Heart right ventricle (tissue), 16 donors: Measurements from ENCODE around the gene PYCR2. TPM values are rescaled to one million over a fixed set of nuclear protein-coding genes. Genes with fewer than 3 reads are reported as not detected.

Source experiments
- ATAC-seq, 8 donors: fragments of 200-7000 bp; cut with Tn5 transposase; one replicate each; pipeline ENCODE4 v1.9.1; 2020; ENCODE audit warnings: mild to moderate bottlenecking in 8 of 8, moderate library complexity in 8 of 8, moderate number of reproducible peaks in 1 of 8
- DNase-seq, 2 donors: peaks; one replicate each; pipeline ENCODE4 v3.0.0-alpha.2; 2020
- H3K27ac ChIP-seq, 10 donors: fragments of 200-600 bp; sonication (generic) in 2 of 10; one replicate each; pipeline versions ENCODE4 v1.5.0 to v1.8.0; 2020 to 2022; ENCODE audit warnings: mild to moderate bottlenecking in 3 of 10
- H3K27me3 ChIP-seq, 7 donors: fragments of 200-600 bp; one replicate each; pipeline ENCODE4 v1.8.0; 2021 to 2022; ENCODE audit warnings: mild to moderate bottlenecking in 2 of 7
- H3K36me3 ChIP-seq, 9 donors: fragments of 200-600 bp; sonication (generic) in 1 of 9; one replicate each; pipeline versions ENCODE4 v1.5.0 to v1.8.0; 2020 to 2022; ENCODE audit warnings: mild to moderate bottlenecking in 2 of 9
- H3K4me1 ChIP-seq, 9 donors: fragments of 200-600 bp; sonication (generic) in 1 of 9; one replicate each; pipeline versions ENCODE4 v1.5.0 to v1.8.0; 2020 to 2022; ENCODE audit warnings: mild to moderate bottlenecking in 4 of 9
- H3K4me3 ChIP-seq, 10 donors: fragments of 200-600 bp; sonication (generic) in 2 of 10; one replicate each; pipeline versions ENCODE4 v1.5.0 to v1.8.0; 2020 to 2022; ENCODE audit warnings: mild to moderate bottlenecking in 7 of 10, moderate library complexity in 2 of 10
- H3K9me3 ChIP-seq, 11 donors: fragments of 200-600 bp in 10 of 11; sonication (generic) in 2 of 11; one replicate each; pipeline versions ENCODE4 v1.5.0 to v1.8.0; 2013 to 2022; ENCODE audit warnings: mild to moderate bottlenecking in 2 of 11, control low read depth in 1 of 11, moderate library complexity in 1 of 11
- CTCF ChIP-seq, 9 donors: fragments of 200-600 bp; sonication (generic) in 2 of 9; IDR thresholded peaks; one replicate each; pipeline versions ENCODE4 v1.5.0 to v1.8.0; 2021 to 2022; ENCODE audit warnings: antibody characterized with exemption in 9 of 9, mild to moderate bottlenecking in 5 of 9, moderate library complexity in 1 of 9
- WGBS, 2 donors: extraction: QIAGEN DNeasy Blood & Tissue Kit; methylation state at CpG; one replicate each; pipeline ENCODE4 v1.1.7; 2013; ENCODE audit warnings: inconsistent platforms in 1 of 2; 5-methylcytosine and 5-hydroxymethylcytosine counted together
- intact Hi-C, 10 donors: fragments of 100-400 bp; cut with DNase I; formaldehyde crosslinking; loops; one replicate each; pipeline versions ENCODE4 v1.11.1 to v1.14.2; 2022
- polyA plus RNA-seq, 2 donors: library from polyadenylated mRNA; stranded (reverse); fragments of 200-250 nt; gene quantifications; one replicate each; pipeline ENCODE4 v1.2.3, GENCODE V29; 2013
- total RNA-seq, 10 donors: library from RNA; stranded (reverse); fragmentation: NEBNext Ultra II Directional in 3 of 10; extraction: Animal tissue kit (Norgen Biotek cat#: 25700) in 3 of 10; gene quantifications; one replicate each; pipeline versions ENCODE4 v1.2.1 to v1.2.4, GENCODE V29; 2021 to 2023
- donor health status: Arrhythmogenic right ventricular cardiomyopathy.
- donor health status: ischemic (EF 13 %, LVEDD 7.1; RV severe dilation, severe dysfunction).
- donor health status: healthy with polysubstance abuse.
- donor health status: DM: no; HTN: yes; CAD: no.
- donor health status: DM: no; HTN: no; CAD: no.
- donor health status: ischemic (EF 25% LVEDD 6.9; RV normal size, moderate dysfunction).
- donor health status: ischemic (EF 25% LVEDD 5.7; RV mildly dilated, moderate dysfunction).
- donor health status: healthy.
- donor health status: DM: yes; HTN: yes; CAD: no.
- donor health status: Ischemic cardiomyopathy.
- donor health status: ischemic (EF 35%, LVEDD 5.7; RV mildly dilated, moderate dysfunction).
- donor health status: nonischemic (EF 11% LVEDD 7.7; RV severe dilation, severe dysfunction).
- donor health status: DM: yes; HTN: yes; CAD: no.
- donor health status: PGD.
- donor health status: ischemic (EF 29% LVEDD 5.4; RV normal size, mild dysfunction).
- donor health status: nonischemic (EF 23%, LVEDD 6.1; RV moderate dilation, normal function).

PYCR2 gene
- total and polyA plus RNA-seq, 12 donors: 42.5 to 96.0 (median 62.7) TPM

- peak overlapping the region in 9 of 10 donors; percentile 17 to 95 (median 47) for H3K27ac ChIP-seq
- DNase-seq: peak; percentile 52 to 62
- peak in 6 of 8 donors; percentile 1 to 18 (median 12) for ATAC-seq
- H3K27me3 ChIP-seq: no peaks in the 10 kb centered on the region
- WGBS, 2 donors: 29 to 30% methylated on average over 10 of the region's 10 CpGs
- H3K36me3 ChIP-seq: peaks cover 0 to 57% (median 13%) of the 10 kb centered on the region in 9 donors
- H3K9me3 ChIP-seq: no peaks in the 10 kb centered on the region
- intact Hi-C loops: loop anchor here in 3 of 10 donors (1.0 to 10.0 kb wide), 3 partner anchors 35 to 97 kb away; no protein-coding TSS in a partner anchor
- peaks cover 30 to 56% (median 51%) of the 10 kb centered on the region in 9 donors for H3K4me1 ChIP-seq
- peak in 8 of 9 donors; percentile 18 to 63 (median 49) for TF ChIP-seq CTCF (IDR thresholded peaks at IDR 0.05)
- peak overlapping the region in 1 of 10 donors; percentile 1 for H3K4me3 ChIP-seq
Measured at GRCh38 chr1:225877580-225877979, 46.5 kb downstream of the PYCR2 start.

- intact Hi-C loops: loop anchor here in 3 of 10 donors (1.0 to 10.0 kb wide), 3 partner anchors 35 to 98 kb away; no protein-coding TSS in a partner anchor
- no peaks in the 10 kb centered on the region for H3K9me3 ChIP-seq
- ATAC-seq (no peak), DNase-seq (no peak)
- no peak overlapping the region for H3K4me3 ChIP-seq
- no peak for TF ChIP-seq CTCF (IDR thresholded peaks at IDR 0.05)
- peak overlapping the region in 7 of 10 donors; percentile 17 to 95 (median 48) for H3K27ac ChIP-seq
- WGBS, 2 donors: 62 to 66% methylated on average over 12 of the region's 12 CpGs
- peaks cover 30 to 56% (median 50%) of the 10 kb centered on the region in 9 donors for H3K4me1 ChIP-seq
- peaks cover 0 to 62% (median 14%) of the 10 kb centered on the region in 9 donors for H3K36me3 ChIP-seq
- no peaks in the 10 kb centered on the region for H3K27me3 ChIP-seq
Measured at GRCh38 chr1:225876900-225877510, 47.0 kb downstream of the PYCR2 start.

GRCh38 chr1:225875044-225875815, 48.8 kb downstream of the PYCR2 start:
- intact Hi-C loops: loop anchor here in 2 of 10 donors (5.0 to 10.0 kb wide), 2 partner anchors 37 to 100 kb away; no protein-coding TSS in a partner anchor

More at GRCh38 chr1:225875044-225875815, 48.8 kb downstream of the PYCR2 start:
- Histone ChIP-seq H3K27me3 (no peaks in the 10 kb centered on the region), H3K9me3 (no peaks in the 10 kb centered on the region), H3K27ac (no peak overlapping the region), H3K36me3 (peaks cover 0 to 80% (median 29%) of the 10 kb centered on the region in 9 donors), H3K4me3 (no peak overlapping the region), H3K4me1 (peaks cover 25 to 43% (median 35%) of the 10 kb centered on the region in 9 donors)
- WGBS, 2 donors: 92 to 95% methylated on average over 12 of the region's 12 CpGs
- no peak for ATAC-seq
- TF ChIP-seq CTCF (IDR thresholded peaks at IDR 0.05): no peak
- no peak for DNase-seq
